ENCODE data around the gene BANK1.

BANK1 gene

DNA sequence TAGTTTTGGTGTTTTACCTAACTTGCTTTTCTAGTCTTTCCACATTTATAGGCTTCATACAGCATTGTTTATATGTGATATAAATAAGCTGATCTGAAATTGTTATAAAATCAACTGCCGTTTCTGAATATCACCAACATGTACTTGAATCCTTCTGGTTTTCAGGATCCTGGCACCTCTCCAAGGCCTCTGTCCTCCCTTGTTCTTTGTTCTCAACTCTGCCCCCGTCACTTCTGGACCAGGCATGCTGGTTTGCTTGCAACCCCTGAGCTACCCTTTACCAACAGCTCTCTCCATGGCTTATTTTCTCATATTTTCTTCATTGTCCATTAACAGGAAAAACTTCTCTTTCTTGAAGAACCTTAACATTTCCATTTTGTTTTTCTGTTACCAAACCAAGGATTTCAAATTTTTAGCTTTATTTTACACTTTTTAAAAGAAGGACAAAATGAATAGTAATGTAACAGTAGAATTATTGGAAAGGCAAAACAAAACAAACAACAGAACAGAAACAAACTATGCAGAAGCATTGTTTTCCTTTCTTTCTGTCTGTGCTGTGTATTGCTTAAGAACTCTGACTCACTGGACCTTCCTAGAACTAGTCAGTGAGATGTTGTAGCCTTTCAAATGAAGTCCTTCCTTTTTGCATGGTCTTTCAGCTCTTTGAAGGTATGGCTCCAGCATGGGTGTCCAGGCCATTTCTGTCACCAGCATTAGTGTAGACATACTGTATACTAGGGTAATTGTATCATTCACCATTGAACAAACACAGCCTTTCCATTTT lies 44.8 kb downstream of the BANK1 start:
- no peaks in the 10 kb centered on the region for H3K27me3 ChIP-seq (ENCODE audit: insufficient read depth, poor library complexity, severe bottlenecking)
- DNase-seq (ENCODE audit: low read depth in 1 of 2, low spot score in 1 of 2), result no peak
- TF ChIP-seq POLR2AphosphoS5 (IDR thresholded peaks at IDR 0.05; ENCODE audit: low read depth) (no peak), SPI1 (IDR thresholded peaks at IDR 0.05; ENCODE audit: borderline replicate concordance, low read depth) (no peak)
- TF ChIP-seq, protein P1, sequence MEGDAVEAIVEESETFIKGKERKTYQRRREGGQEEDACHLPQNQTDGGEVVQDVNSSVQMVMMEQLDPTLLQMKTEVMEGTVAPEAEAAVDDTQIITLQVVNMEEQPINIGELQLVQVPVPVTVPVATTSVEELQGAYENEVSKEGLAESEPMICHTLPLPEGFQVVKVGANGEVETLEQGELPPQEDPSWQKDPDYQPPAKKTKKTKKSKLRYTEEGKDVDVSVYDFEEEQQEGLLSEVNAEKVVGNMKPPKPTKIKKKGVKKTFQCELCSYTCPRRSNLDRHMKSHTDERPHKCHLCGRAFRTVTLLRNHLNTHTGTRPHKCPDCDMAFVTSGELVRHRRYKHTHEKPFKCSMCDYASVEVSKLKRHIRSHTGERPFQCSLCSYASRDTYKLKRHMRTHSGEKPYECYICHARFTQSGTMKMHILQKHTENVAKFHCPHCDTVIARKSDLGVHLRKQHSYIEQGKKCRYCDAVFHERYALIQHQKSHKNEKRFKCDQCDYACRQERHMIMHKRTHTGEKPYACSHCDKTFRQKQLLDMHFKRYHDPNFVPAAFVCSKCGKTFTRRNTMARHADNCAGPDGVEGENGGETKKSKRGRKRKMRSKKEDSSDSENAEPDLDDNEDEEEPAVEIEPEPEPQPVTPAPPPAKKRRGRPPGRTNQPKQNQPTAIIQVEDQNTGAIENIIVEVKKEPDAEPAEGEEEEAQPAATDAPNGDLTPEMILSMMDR (IDR thresholded peaks at IDR 0.05; ENCODE audit: insufficient read depth, low read length), result no peak
- H3K4me3 ChIP-seq (replicated peaks; ENCODE audit: insufficient read depth, low read length), result no peak overlapping the region
- H3K27ac ChIP-seq (replicated peaks), result no peak overlapping the region

- H3K27ac ChIP-seq (replicated peaks), result no peak overlapping the region
- no peaks in the 10 kb centered on the region for H3K27me3 ChIP-seq (ENCODE audit: insufficient read depth, poor library complexity, severe bottlenecking)
- no peak overlapping the region for H3K4me3 ChIP-seq (replicated peaks; ENCODE audit: insufficient read depth, low read length)
- DNase-seq (ENCODE audit: low read depth in 1 of 2, low spot score in 1 of 2), result no peak
- TF ChIP-seq, protein P2, sequence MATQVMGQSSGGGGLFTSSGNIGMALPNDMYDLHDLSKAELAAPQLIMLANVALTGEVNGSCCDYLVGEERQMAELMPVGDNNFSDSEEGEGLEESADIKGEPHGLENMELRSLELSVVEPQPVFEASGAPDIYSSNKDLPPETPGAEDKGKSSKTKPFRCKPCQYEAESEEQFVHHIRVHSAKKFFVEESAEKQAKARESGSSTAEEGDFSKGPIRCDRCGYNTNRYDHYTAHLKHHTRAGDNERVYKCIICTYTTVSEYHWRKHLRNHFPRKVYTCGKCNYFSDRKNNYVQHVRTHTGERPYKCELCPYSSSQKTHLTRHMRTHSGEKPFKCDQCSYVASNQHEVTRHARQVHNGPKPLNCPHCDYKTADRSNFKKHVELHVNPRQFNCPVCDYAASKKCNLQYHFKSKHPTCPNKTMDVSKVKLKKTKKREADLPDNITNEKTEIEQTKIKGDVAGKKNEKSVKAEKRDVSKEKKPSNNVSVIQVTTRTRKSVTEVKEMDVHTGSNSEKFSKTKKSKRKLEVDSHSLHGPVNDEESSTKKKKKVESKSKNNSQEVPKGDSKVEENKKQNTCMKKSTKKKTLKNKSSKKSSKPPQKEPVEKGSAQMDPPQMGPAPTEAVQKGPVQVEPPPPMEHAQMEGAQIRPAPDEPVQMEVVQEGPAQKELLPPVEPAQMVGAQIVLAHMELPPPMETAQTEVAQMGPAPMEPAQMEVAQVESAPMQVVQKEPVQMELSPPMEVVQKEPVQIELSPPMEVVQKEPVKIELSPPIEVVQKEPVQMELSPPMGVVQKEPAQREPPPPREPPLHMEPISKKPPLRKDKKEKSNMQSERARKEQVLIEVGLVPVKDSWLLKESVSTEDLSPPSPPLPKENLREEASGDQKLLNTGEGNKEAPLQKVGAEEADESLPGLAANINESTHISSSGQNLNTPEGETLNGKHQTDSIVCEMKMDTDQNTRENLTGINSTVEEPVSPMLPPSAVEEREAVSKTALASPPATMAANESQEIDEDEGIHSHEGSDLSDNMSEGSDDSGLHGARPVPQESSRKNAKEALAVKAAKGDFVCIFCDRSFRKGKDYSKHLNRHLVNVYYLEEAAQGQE (IDR thresholded peaks at IDR 0.05; ENCODE audit: insufficient replicate concordance, low read depth), result no peak
- TF ChIP-seq SPI1 (IDR thresholded peaks at IDR 0.05; ENCODE audit: borderline replicate concordance, low read depth), result no peak
- TF ChIP-seq, protein P1 (IDR thresholded peaks at IDR 0.05; ENCODE audit: insufficient read depth, low read length), result no peak
- no peak for TF ChIP-seq GABPA (IDR thresholded peaks at IDR 0.05; ENCODE audit: low read depth)
Measured at GRCh38 chr4:101843054-101843453, 52.5 kb downstream of the BANK1 start.

- no peak overlapping the region for H3K4me3 ChIP-seq (replicated peaks; ENCODE audit: insufficient read depth, low read length)
- no peak for TF ChIP-seq GABPA (IDR thresholded peaks at IDR 0.05; ENCODE audit: low read depth)
- no peak for TF ChIP-seq SPI1 (IDR thresholded peaks at IDR 0.05; ENCODE audit: borderline replicate concordance, low read depth)
- TF ChIP-seq, protein P1 (IDR thresholded peaks at IDR 0.05; ENCODE audit: insufficient read depth, low read length), result no peak
- TF ChIP-seq POLR2AphosphoS5 (IDR thresholded peaks at IDR 0.05; ENCODE audit: low read depth), result no peak
- TF ChIP-seq, protein P2 (IDR thresholded peaks at IDR 0.05; ENCODE audit: insufficient replicate concordance, low read depth), result no peak
- no peak overlapping the region for H3K27ac ChIP-seq (replicated peaks)
- H3K27me3 ChIP-seq (ENCODE audit: insufficient read depth, poor library complexity, severe bottlenecking), result no peaks in the 10 kb centered on the region
- DNase-seq (ENCODE audit: low read depth in 1 of 2, low spot score in 1 of 2), result no peak
Measured at GRCh38 chr4:101846550-101846949, 56.0 kb downstream of the BANK1 start.

- Histone ChIP-seq H3K27ac (replicated peaks) (no peak overlapping the region), H3K4me3 (replicated peaks; ENCODE audit: insufficient read depth, low read length) (no peak overlapping the region), H3K27me3 (ENCODE audit: insufficient read depth, poor library complexity, severe bottlenecking) (no peaks in the 10 kb centered on the region)
- TF ChIP-seq, protein P2 (IDR thresholded peaks at IDR 0.05; ENCODE audit: insufficient replicate concordance, low read depth), result no peak
- TF ChIP-seq SPI1 (IDR thresholded peaks at IDR 0.05; ENCODE audit: borderline replicate concordance, low read depth), result no peak
- TF ChIP-seq GABPA (IDR thresholded peaks at IDR 0.05; ENCODE audit: low read depth), result no peak
- TF ChIP-seq, protein P1 (IDR thresholded peaks at IDR 0.05; ENCODE audit: insufficient read depth, low read length), result no peak
- no peak for TF ChIP-seq POLR2AphosphoS5 (IDR thresholded peaks at IDR 0.05; ENCODE audit: low read depth)
- no peak for DNase-seq (ENCODE audit: low read depth in 1 of 2, low spot score in 1 of 2)
Measured at GRCh38 chr4:101850698-101851097, 60.2 kb downstream of the BANK1 start.

Measured in HL-60 (cell line).